ENCODE data around the gene TIMM17A.

DNA sequence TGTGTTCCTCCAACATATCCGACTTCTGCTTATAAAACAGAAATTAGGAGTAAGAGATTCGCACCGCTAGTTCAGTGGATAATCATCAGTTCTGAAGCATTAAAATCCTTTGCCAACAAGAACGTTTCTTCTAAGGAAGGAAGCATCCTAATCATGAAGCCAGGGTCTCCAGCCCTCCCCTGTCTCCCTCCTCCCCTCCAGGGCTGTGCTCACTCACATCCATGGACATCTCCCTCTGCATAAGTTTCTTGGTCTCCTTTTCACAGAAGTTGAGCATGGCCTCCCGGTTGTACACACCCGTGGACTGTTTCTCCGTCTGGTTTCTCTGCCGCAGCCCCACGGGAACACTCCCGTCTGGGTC lies 9.5 kb upstream of the TIMM17A start:
- TF ChIP-seq, protein P1, sequence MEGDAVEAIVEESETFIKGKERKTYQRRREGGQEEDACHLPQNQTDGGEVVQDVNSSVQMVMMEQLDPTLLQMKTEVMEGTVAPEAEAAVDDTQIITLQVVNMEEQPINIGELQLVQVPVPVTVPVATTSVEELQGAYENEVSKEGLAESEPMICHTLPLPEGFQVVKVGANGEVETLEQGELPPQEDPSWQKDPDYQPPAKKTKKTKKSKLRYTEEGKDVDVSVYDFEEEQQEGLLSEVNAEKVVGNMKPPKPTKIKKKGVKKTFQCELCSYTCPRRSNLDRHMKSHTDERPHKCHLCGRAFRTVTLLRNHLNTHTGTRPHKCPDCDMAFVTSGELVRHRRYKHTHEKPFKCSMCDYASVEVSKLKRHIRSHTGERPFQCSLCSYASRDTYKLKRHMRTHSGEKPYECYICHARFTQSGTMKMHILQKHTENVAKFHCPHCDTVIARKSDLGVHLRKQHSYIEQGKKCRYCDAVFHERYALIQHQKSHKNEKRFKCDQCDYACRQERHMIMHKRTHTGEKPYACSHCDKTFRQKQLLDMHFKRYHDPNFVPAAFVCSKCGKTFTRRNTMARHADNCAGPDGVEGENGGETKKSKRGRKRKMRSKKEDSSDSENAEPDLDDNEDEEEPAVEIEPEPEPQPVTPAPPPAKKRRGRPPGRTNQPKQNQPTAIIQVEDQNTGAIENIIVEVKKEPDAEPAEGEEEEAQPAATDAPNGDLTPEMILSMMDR (conservative IDR thresholded peaks at IDR 0.05; ENCODE audit: low read length): no peak
- TF ChIP-seq EZH2phosphoT487 (IDR thresholded peaks at IDR 0.05; ENCODE audit: borderline replicate concordance): no peak

Measured in Loucy (cell line).